Effector memory CD4-positive, alpha-beta T cell (primary cell): ENCODE results near the gene TSPAN1.

Experiments
- DNase-seq, 3 donors: peaks; one replicate each; pipeline ENCODE4 v3.0.0-alpha.2; 2020
- H3K27ac ChIP-seq: 2 replicates; pipeline ENCODE4 v1.7.0; 2013; ENCODE audit warnings: mild to moderate bottlenecking, low read length, moderate library complexity; ENCODE audit not compliant: insufficient read depth, poor library complexity, severe bottlenecking
- H3K27me3 ChIP-seq: replicated peaks from 2 replicates; pipeline ENCODE4 v1.7.0; 2013; ENCODE audit warnings: mild to moderate bottlenecking, low read length; ENCODE audit not compliant: insufficient read depth, control insufficient read depth, poor library complexity, severe bottlenecking
- H3K36me3 ChIP-seq: 2 replicates; pipeline ENCODE4 v1.7.0; 2013; ENCODE audit warnings: mild to moderate bottlenecking, low read length, moderate library complexity; ENCODE audit not compliant: control insufficient read depth, insufficient read depth
- H3K4me1 ChIP-seq: 2 replicates; pipeline ENCODE4 v1.7.0; 2013; ENCODE audit warnings: low read length, mild to moderate bottlenecking; ENCODE audit not compliant: control insufficient read depth, insufficient read depth, poor library complexity, severe bottlenecking
- H3K4me3 ChIP-seq: 2 replicates; pipeline ENCODE4 v1.7.0; 2013; ENCODE audit warnings: low read length, low read depth, mild to moderate bottlenecking; ENCODE audit not compliant: insufficient read depth, poor library complexity, severe bottlenecking
- H3K9me3 ChIP-seq: 2 replicates; pipeline ENCODE4 v1.7.0; 2013; ENCODE audit warnings: mild to moderate bottlenecking, low read length, moderate library complexity; ENCODE audit not compliant: control insufficient read depth

The TSPAN1 gene

GRCh38 chr1:46187106-46187869, 12.4 kb downstream of the TSPAN1 start:
- no peaks in the 10 kb centered on the region for H3K27me3 ChIP-seq
- no peak overlapping the region for H3K4me3 ChIP-seq
- DNase-seq = no peak
- no peak overlapping the region for H3K27ac ChIP-seq
- H3K9me3 ChIP-seq = no peaks in the 10 kb centered on the region
- no peaks in the 10 kb centered on the region for H3K4me1 ChIP-seq
- H3K36me3 ChIP-seq = peaks cover 29% of the 10 kb centered on the region

GRCh38 chr1:46188295-46189030, 13.6 kb downstream of the TSPAN1 start:
- H3K4me3 ChIP-seq = no peak overlapping the region
- no peaks in the 10 kb centered on the region for H3K4me1 ChIP-seq
- no peak overlapping the region for H3K27ac ChIP-seq
- no peak for DNase-seq
- H3K36me3 ChIP-seq = peaks cover 37% of the 10 kb centered on the region
- H3K27me3 ChIP-seq = no peaks in the 10 kb centered on the region
- no peaks in the 10 kb centered on the region for H3K9me3 ChIP-seq

- Histone ChIP-seq H3K4me1 (no peaks in the 10 kb centered on the region), H3K4me3 (no peak overlapping the region), H3K27me3 (no peaks in the 10 kb centered on the region), H3K36me3 (peaks cover 53% of the 10 kb centered on the region), H3K27ac (no peak overlapping the region), H3K9me3 (no peaks in the 10 kb centered on the region)
- DNase-seq = no peak
Observed at GRCh38 chr1:46190539-46190938, 15.7 kb downstream of the TSPAN1 start.

GRCh38 chr1:46191033-46191701, 16.3 kb downstream of the TSPAN1 start:
- DNase-seq = no peak
- Histone ChIP-seq H3K27me3 (no peaks in the 10 kb centered on the region), H3K9me3 (no peaks in the 10 kb centered on the region), H3K36me3 (peaks cover 54% of the 10 kb centered on the region), H3K4me1 (no peaks in the 10 kb centered on the region), H3K4me3 (no peak overlapping the region), H3K27ac (no peak overlapping the region)

GRCh38 chr1:46192171-46192570, 17.3 kb downstream of the TSPAN1 start:
- no peak for DNase-seq
- H3K9me3 ChIP-seq = no peaks in the 10 kb centered on the region

GRCh38 chr1:46193285-46193684, 18.4 kb downstream of the TSPAN1 start:
- Histone ChIP-seq H3K9me3 (no peaks in the 10 kb centered on the region), H3K36me3 (peaks cover 56% of the 10 kb centered on the region), H3K4me1 (peaks cover 7% of the 10 kb centered on the region), H3K27ac (no peak overlapping the region), H3K4me3 (no peak overlapping the region), H3K27me3 (no peaks in the 10 kb centered on the region)
- DNase-seq = no peak

More at GRCh38 chr1:46192171-46192570, 17.3 kb downstream of the TSPAN1 start:
- no peak overlapping the region for H3K4me3 ChIP-seq
- H3K4me1 ChIP-seq = no peaks in the 10 kb centered on the region
- H3K27me3 ChIP-seq = no peaks in the 10 kb centered on the region
- H3K27ac ChIP-seq = no peak overlapping the region
- H3K36me3 ChIP-seq = peaks cover 61% of the 10 kb centered on the region

- Histone ChIP-seq H3K27ac (no peak overlapping the region), H3K36me3 (peaks cover 56% of the 10 kb centered on the region), H3K4me3 (no peak overlapping the region), H3K27me3 (no peaks in the 10 kb centered on the region), H3K9me3 (no peaks in the 10 kb centered on the region), H3K4me1 (peaks cover 7% of the 10 kb centered on the region)
- no peak for DNase-seq
Observed at GRCh38 chr1:46193984-46194570, 19.2 kb downstream of the TSPAN1 start.

GRCh38 chr1:46194641-46195193, 19.8 kb downstream of the TSPAN1 start:
- Histone ChIP-seq H3K36me3 (peaks cover 51% of the 10 kb centered on the region), H3K27ac (no peak overlapping the region), H3K9me3 (no peaks in the 10 kb centered on the region), H3K4me3 (no peak overlapping the region), H3K4me1 (peaks cover 7% of the 10 kb centered on the region), H3K27me3 (no peaks in the 10 kb centered on the region)
- DNase-seq = no peak

GRCh38 chr1:46196609-46197008, 21.7 kb downstream of the TSPAN1 start:
- H3K27ac ChIP-seq = no peak overlapping the region
- no peak overlapping the region for H3K4me3 ChIP-seq
- no peak for DNase-seq
- peaks cover 38% of the 10 kb centered on the region for H3K36me3 ChIP-seq
- H3K9me3 ChIP-seq = no peaks in the 10 kb centered on the region
- H3K4me1 ChIP-seq = peaks cover 7% of the 10 kb centered on the region
- no peaks in the 10 kb centered on the region for H3K27me3 ChIP-seq
